Measurements from ENCODE around the gene FMN1.

The FMN1 gene

DNA sequence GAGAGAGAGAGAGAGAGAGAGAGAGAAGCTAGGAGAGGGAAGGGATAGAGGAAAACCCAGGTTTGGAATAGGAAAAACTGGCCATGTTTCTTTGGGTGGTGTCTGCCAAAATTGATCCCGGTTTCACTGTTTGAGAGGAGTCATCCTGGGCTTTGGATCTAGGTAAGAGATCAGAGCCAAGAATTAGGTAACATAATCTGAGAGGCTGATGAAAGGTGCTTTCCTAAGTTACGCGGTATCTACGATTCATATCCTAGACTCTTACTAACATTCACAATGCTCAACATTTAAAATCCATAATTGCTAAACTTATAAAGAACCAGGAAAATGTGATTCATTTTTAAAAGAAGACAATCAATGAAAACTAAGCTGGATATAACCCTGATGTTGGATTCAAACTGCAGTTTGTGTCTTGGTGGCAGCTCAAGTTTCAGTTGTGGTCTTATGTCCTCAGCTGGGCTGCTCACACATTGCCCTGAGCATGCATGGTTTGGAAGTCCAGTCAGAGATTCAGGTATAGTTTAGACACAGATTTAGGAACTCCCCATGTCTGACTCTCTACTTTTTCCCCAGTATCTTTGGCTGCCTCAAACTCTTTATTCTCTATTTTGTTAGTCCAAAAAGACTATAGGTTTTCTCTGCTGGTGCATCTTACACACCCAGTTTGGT lies 42.5 kb upstream of the FMN1 start:
- Histone ChIP-seq H3K36me3 (no peaks in the 10 kb centered on the region), H3K4me1 (peaks cover 3% of the 10 kb centered on the region; the same call in 1 of the 2 replicates), H3K9me3 (no peaks in the 10 kb centered on the region), H3K27me3 (no peaks in the 10 kb centered on the region; the same call in 1 of the 2 replicates), H3K4me3 (ENCODE audit: low read depth, low read length) (no peak overlapping the region)
- no peak for DNase-seq
- TF ChIP-seq, protein P1, sequence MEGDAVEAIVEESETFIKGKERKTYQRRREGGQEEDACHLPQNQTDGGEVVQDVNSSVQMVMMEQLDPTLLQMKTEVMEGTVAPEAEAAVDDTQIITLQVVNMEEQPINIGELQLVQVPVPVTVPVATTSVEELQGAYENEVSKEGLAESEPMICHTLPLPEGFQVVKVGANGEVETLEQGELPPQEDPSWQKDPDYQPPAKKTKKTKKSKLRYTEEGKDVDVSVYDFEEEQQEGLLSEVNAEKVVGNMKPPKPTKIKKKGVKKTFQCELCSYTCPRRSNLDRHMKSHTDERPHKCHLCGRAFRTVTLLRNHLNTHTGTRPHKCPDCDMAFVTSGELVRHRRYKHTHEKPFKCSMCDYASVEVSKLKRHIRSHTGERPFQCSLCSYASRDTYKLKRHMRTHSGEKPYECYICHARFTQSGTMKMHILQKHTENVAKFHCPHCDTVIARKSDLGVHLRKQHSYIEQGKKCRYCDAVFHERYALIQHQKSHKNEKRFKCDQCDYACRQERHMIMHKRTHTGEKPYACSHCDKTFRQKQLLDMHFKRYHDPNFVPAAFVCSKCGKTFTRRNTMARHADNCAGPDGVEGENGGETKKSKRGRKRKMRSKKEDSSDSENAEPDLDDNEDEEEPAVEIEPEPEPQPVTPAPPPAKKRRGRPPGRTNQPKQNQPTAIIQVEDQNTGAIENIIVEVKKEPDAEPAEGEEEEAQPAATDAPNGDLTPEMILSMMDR (IDR thresholded peaks at IDR 0.05; ENCODE audit: low read depth, low read length), result no peak

DNA sequence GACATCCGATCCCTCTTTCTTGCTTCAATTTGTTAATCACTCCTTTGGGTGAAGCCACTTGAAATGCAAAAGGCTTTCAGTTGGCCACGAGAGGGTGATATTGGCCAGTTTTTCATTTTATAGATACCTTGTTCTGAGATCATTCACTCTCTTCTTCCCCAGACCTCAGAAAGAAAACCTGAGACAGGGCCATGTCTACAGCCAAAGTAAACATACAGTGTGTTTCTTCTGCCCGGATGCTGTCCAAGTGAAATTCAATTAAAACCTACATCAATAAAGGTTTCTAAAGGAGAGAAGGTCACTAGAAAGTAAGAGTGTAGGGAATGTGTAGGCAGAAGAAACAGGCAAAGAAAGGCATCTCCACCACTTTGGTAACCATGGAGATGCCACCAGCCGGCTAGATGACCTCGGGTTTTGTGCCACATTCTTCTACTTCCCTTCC lies 39.5 kb upstream of the FMN1 start:
- no peaks in the 10 kb centered on the region for H3K36me3 ChIP-seq
- peaks cover 6% of the 10 kb centered on the region; the same call in 1 of the 2 replicates for H3K4me1 ChIP-seq
- DNase-seq, result peak; percentile 51
- no peaks in the 10 kb centered on the region; the same call in 1 of the 2 replicates for H3K27me3 ChIP-seq
- TF ChIP-seq, protein P1 (IDR thresholded peaks at IDR 0.05; ENCODE audit: low read depth, low read length), result peak; percentile 78
- H3K4me3 ChIP-seq (ENCODE audit: low read depth, low read length), result no peak overlapping the region
- H3K9me3 ChIP-seq, result no peaks in the 10 kb centered on the region

GRCh38 chr15:33226559-33227181 lies 32.2 kb upstream of the FMN1 start:
- TF ChIP-seq, protein P1 (IDR thresholded peaks at IDR 0.05; ENCODE audit: low read depth, low read length), result peak; percentile 78
- DNase-seq, result peak; percentile 75
- H3K4me3 ChIP-seq (ENCODE audit: low read depth, low read length), result no peak overlapping the region
- no peaks in the 10 kb centered on the region for H3K27me3 ChIP-seq
- peaks cover 10% of the 10 kb centered on the region for H3K4me1 ChIP-seq
- no peaks in the 10 kb centered on the region for H3K36me3 ChIP-seq
- no peaks in the 10 kb centered on the region for H3K9me3 ChIP-seq

- no peak overlapping the region for H3K4me3 ChIP-seq (ENCODE audit: low read depth, low read length)
- no peak for DNase-seq
- TF ChIP-seq, protein P1 (IDR thresholded peaks at IDR 0.05; ENCODE audit: low read depth, low read length), result no peak
- H3K36me3 ChIP-seq, result no peaks in the 10 kb centered on the region
- peaks cover 14% of the 10 kb centered on the region for H3K4me1 ChIP-seq
- H3K27me3 ChIP-seq, result no peaks in the 10 kb centered on the region
- H3K9me3 ChIP-seq, result no peaks in the 10 kb centered on the region
These were observed 23.6 kb upstream of the FMN1 start for GRCh38 chr15:33218071-33218491.

- Histone ChIP-seq H3K27me3 (no peaks in the 10 kb centered on the region), H3K36me3 (no peaks in the 10 kb centered on the region), H3K9me3 (no peaks in the 10 kb centered on the region), H3K4me3 (ENCODE audit: low read depth, low read length) (no peak overlapping the region), H3K4me1 (peaks cover 20% of the 10 kb centered on the region)
- peak; percentile 24 for DNase-seq
- TF ChIP-seq, protein P1 (IDR thresholded peaks at IDR 0.05; ENCODE audit: low read depth, low read length), result peak; percentile 77
These were observed 21.7 kb upstream of the FMN1 start for GRCh38 chr15:33215941-33216872.
